Measurements from ENCODE around the gene ADPRS.

- TF ChIP-seq FOXP2 (optimal IDR thresholded peaks at IDR 0.05; ENCODE audit: borderline replicate concordance, extremely low read depth, extremely low read length, insufficient read depth) (no peak), REST (IDR thresholded peaks at IDR 0.05; ENCODE audit: insufficient read depth in 1 of 2, low read depth in 2 of 2, low read length in 2 of 2) (no peak), POLR2AphosphoS5 (IDR thresholded peaks at IDR 0.05; ENCODE audit: low read depth, low read length) (no peak)
These were observed 38.3 kb downstream of the ADPRS start for GRCh38 chr1:36126797-36127500.
